Left ventricle myocardium inferior (tissue), 1 donor: ENCODE measurements around the gene CEPT1. TPM values are rescaled to one million over a fixed set of nuclear protein-coding genes. Genes with fewer than 3 reads are reported as not detected.
A peak's percentile ranks its signal among the peaks of the same experiment; 100 is the strongest.

Source experiments
- DNase-seq: peaks from one replicate; pipeline ENCODE4 v3.0.0-alpha.2; 2020
- H3K27ac ChIP-seq: fragments of 200-600 bp; replicated peaks from 2 replicates; pipeline ENCODE4 v1.8.0; 2021
- H3K27me3 ChIP-seq: fragments of 200-600 bp; 2 replicates; pipeline ENCODE4 v1.8.0; 2021; ENCODE audit warnings: low read depth
- H3K36me3 ChIP-seq: fragments of 200-600 bp; 2 replicates; pipeline ENCODE4 v1.8.0; 2021
- H3K4me1 ChIP-seq: fragments of 200-600 bp; 2 replicates; pipeline ENCODE4 v1.8.0; 2021
- H3K4me3 ChIP-seq: fragments of 200-600 bp; 2 replicates; pipeline ENCODE4 v1.8.0; 2021; ENCODE audit warnings: mild to moderate bottlenecking, moderate library complexity
- H3K9me3 ChIP-seq: fragments of 200-600 bp; replicated peaks from 2 replicates; pipeline ENCODE4 v1.8.0; 2021
- intact Hi-C: fragments of 100-400 bp; cut with micrococcal nuclease; formaldehyde crosslinking; loops from one replicate; pipeline ENCODE4 v1.11.0; 2022
- total RNA-seq: library from RNA; stranded (reverse); fragmentation: NEBNext Ultra II Directional; extraction: Animal tissue kit (Norgen Biotek cat#: 25700); gene quantifications from one replicate; pipeline ENCODE4 v1.2.1, GENCODE V29; 2021
- TF ChIP-seq, protein P1 (sequence below): fragments of 200-600 bp; IDR thresholded peaks from 2 replicates; pipeline ENCODE4 v1.8.0; 2021; ENCODE audit warnings: antibody characterized with exemption, mild to moderate bottlenecking, borderline replicate concordance
- donor health status: DM: no; HTN: yes; CAD: no; lungs with severe emphysema.

CEPT1 gene
- total RNA-seq, 1 donor from 2014 or later: 14.0 TPM

GRCh38 chr1:111228748-111229126, 88.7 kb downstream of the CEPT1 start:
- Histone ChIP-seq H3K27ac (peak overlapping the region; percentile 74), H3K4me3 (no peak overlapping the region)
- intact Hi-C loops: loop anchor here (5.0 kb wide), 1 partner anchor 49 kb away; no protein-coding TSS in a partner anchor

DNA sequence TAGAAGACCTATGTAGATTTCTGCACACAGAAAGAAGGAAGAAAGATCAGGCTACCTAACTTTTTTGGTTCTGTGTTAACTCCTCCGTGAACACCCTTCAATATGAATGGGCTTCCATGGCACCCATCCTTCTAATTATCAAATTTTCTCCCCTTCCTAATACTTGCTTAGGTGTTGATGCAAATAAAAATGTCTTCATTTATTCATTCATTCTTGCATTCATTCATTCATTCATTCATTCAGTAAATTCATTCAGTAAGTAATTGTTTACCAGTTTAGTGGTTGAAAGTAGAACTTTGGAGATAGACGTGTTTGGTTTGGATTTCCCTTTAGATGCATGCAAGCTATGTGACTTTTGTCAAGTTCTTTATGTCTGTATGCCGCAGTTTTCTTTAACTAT, 92.1 kb downstream of the CEPT1 start:
- no peak for DNase-seq
- peaks cover 4% of the 10 kb centered on the region for H3K4me1 ChIP-seq
- H3K36me3 ChIP-seq: no peaks in the 10 kb centered on the region
- no peak overlapping the region for H3K27ac ChIP-seq
- TF ChIP-seq, protein P1, sequence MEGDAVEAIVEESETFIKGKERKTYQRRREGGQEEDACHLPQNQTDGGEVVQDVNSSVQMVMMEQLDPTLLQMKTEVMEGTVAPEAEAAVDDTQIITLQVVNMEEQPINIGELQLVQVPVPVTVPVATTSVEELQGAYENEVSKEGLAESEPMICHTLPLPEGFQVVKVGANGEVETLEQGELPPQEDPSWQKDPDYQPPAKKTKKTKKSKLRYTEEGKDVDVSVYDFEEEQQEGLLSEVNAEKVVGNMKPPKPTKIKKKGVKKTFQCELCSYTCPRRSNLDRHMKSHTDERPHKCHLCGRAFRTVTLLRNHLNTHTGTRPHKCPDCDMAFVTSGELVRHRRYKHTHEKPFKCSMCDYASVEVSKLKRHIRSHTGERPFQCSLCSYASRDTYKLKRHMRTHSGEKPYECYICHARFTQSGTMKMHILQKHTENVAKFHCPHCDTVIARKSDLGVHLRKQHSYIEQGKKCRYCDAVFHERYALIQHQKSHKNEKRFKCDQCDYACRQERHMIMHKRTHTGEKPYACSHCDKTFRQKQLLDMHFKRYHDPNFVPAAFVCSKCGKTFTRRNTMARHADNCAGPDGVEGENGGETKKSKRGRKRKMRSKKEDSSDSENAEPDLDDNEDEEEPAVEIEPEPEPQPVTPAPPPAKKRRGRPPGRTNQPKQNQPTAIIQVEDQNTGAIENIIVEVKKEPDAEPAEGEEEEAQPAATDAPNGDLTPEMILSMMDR: no peak
- H3K4me3 ChIP-seq: no peak overlapping the region
- intact Hi-C loops: no loop called here
- no peaks in the 10 kb centered on the region for H3K9me3 ChIP-seq
- H3K27me3 ChIP-seq: peaks cover 15% of the 10 kb centered on the region

More at GRCh38 chr1:111228748-111229126, 88.7 kb downstream of the CEPT1 start:
- DNase-seq: no peak
- TF ChIP-seq, protein P1: no peak
- Histone ChIP-seq H3K9me3 (no peaks in the 10 kb centered on the region), H3K27me3 (peaks cover 3% of the 10 kb centered on the region), H3K36me3 (no peaks in the 10 kb centered on the region), H3K4me1 (peaks cover 4% of the 10 kb centered on the region)

DNA sequence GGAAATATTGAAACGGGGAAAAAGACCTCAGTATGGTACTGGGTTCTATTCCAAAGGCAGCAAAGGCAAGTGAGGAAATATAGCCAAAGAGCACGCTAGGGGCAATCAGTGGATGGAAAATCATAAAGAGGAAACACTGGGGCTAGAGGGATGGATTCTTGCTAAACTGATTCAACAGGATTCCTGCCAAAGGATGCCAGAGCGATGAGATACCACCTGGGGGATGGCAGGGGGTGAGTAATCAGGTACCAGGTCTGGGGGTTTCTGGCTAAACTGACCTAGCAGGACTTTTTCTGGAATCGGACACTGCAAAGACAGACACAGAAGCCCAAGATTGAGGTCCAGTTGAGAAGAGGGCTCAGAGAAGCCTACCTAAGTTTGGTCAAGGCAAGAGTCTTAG, 94.2 kb downstream of the CEPT1 start:
- TF ChIP-seq, protein P1: no peak
- H3K4me3 ChIP-seq: no peak overlapping the region
- peaks cover 15% of the 10 kb centered on the region for H3K27me3 ChIP-seq
- intact Hi-C loops: no loop called here
- H3K36me3 ChIP-seq: no peaks in the 10 kb centered on the region
- no peak for DNase-seq
- no peaks in the 10 kb centered on the region for H3K9me3 ChIP-seq
- no peaks in the 10 kb centered on the region for H3K4me1 ChIP-seq
- no peak overlapping the region for H3K27ac ChIP-seq

Other genes with a start within 250 kb of the CEPT1 start
- 14.9 TPM for gene LRIF1, start 176.3 kb upstream of the CEPT1 start, total RNA-seq
- gene DRAM2, start 130 bp upstream of the CEPT1 start, total RNA-seq: 33.0 TPM
- gene DENND2D, start 60.4 kb downstream of the CEPT1 start, total RNA-seq: 1.8 TPM
- gene CHI3L2, start 87.5 kb downstream of the CEPT1 start, total RNA-seq: 1.1 TPM
- gene CHIA, start 150.6 kb downstream of the CEPT1 start, total RNA-seq: not detected